NCI-H2196 (cell line): ENCODE data around the gene C5orf15.
"Not testable (repeated sequence)": the region's sequence is repeated elsewhere in the genome, so short reads cannot be mapped to it uniquely, and the experiment has no call there.

Source experiments
- DNase-seq: peaks from one replicate; lab custom pipeline; 2025; ENCODE audit not compliant: unreplicated experiment; lab: John Stamatoyannopoulos, UW

C5orf15 gene

GRCh38 chr5:133938929-133939328 lies 29.5 kb downstream of the C5orf15 start:
- no peak for DNase-seq

- no peak for DNase-seq
Measured at GRCh38 chr5:133938039-133938821, 30.2 kb downstream of the C5orf15 start.

- DNase-seq = not testable (repeated sequence)
Measured at GRCh38 chr5:133937628-133938027, 30.8 kb downstream of the C5orf15 start.

- DNase-seq = no peak
Measured at GRCh38 chr5:133936651-133937015, 31.8 kb downstream of the C5orf15 start.

- not testable (repeated sequence) for DNase-seq
Measured at GRCh38 chr5:133935991-133936650, 32.3 kb downstream of the C5orf15 start.

- no peak for DNase-seq
Measured at GRCh38 chr5:133935667-133935940, 32.8 kb downstream of the C5orf15 start.

- no peak for DNase-seq
Measured at GRCh38 chr5:133934822-133935666, 33.4 kb downstream of the C5orf15 start.

- no peak for DNase-seq
Measured at GRCh38 chr5:133934311-133934710, 34.1 kb downstream of the C5orf15 start.

- DNase-seq = no peak
Measured at GRCh38 chr5:133933670-133934295, 34.6 kb downstream of the C5orf15 start.

GRCh38 chr5:133933169-133933509 lies 35.3 kb downstream of the C5orf15 start:
- no peak for DNase-seq

GRCh38 chr5:133932441-133933168 lies 35.8 kb downstream of the C5orf15 start:
- no peak for DNase-seq

GRCh38 chr5:133931546-133931945 lies 36.9 kb downstream of the C5orf15 start:
- no peak for DNase-seq

GRCh38 chr5:133930813-133931090 lies 37.7 kb downstream of the C5orf15 start:
- no peak for DNase-seq

- DNase-seq = no peak
Measured at GRCh38 chr5:133930061-133930812, 38.2 kb downstream of the C5orf15 start.

- DNase-seq = no peak
Measured at GRCh38 chr5:133928587-133929393, 39.6 kb downstream of the C5orf15 start.

GRCh38 chr5:133927300-133928180 lies 40.9 kb downstream of the C5orf15 start:
- no peak for DNase-seq

- no peak for DNase-seq
Measured at GRCh38 chr5:133926489-133927299, 41.7 kb downstream of the C5orf15 start.
